ENCODE measurements around the gene CST3. TPM values are rescaled to one million over a fixed set of nuclear protein-coding genes. Genes with fewer than 3 reads are reported as not detected.

The CST3 gene
- total RNA-seq, 1 experiment from 2014 or later, result 158 TPM

GRCh38 chr20:23640671-23641667 lies 3.2 kb upstream of the CST3 start:
- H3K36me3 ChIP-seq (ENCODE audit: control insufficient read depth, insufficient read depth, low read length), result no peaks in the 10 kb centered on the region
- TF ChIP-seq SIN3A (IDR thresholded peaks at IDR 0.05; ENCODE audit: borderline replicate concordance, insufficient read depth, low read depth, low read length), result no peak
- no peak for TF ChIP-seq POLR2AphosphoS5 (IDR thresholded peaks at IDR 0.05; ENCODE audit: low read depth, low read length)
- no peak for TF ChIP-seq TCF7L2 (IDR thresholded peaks at IDR 0.05; ENCODE audit: low read depth, low read length)
- TF ChIP-seq CTCF (IDR thresholded peaks at IDR 0.05), result no peak
- TF ChIP-seq REST (IDR thresholded peaks at IDR 0.05; ENCODE audit: insufficient read depth in 1 of 2, low read depth in 2 of 2, low read length in 1 of 2), result no peak
- no peak for DNase-seq (ENCODE audit: low read depth, low spot score)
- H3K27me3 ChIP-seq (ENCODE audit: control insufficient read depth, insufficient read depth, low read length), result no peaks in the 10 kb centered on the region
- peaks cover 8% of the 10 kb centered on the region for H3K4me1 ChIP-seq (ENCODE audit: control insufficient read depth, insufficient read depth, low read length)
- no peaks in the 10 kb centered on the region for H3K9me3 ChIP-seq (ENCODE audit: control insufficient read depth, insufficient read depth, low read depth, low read length)
- H3K27ac ChIP-seq (ENCODE audit: low read length), result no peak overlapping the region
- ChIA-PET CTCF (no interaction called here), POLR2A (no interaction called here)
- H3K4me3 ChIP-seq (ENCODE audit: low read depth in 2 of 2, low read length in 2 of 2), result no peak overlapping the region
- in situ Hi-C loops (cut with HindIII; ENCODE audit: low pct_unique_long_range_greater_than_20kb, low sequenced_read_pairs) (no loop called here), intact Hi-C loops (cut with micrococcal nuclease; ENCODE audit: unreplicated experiment) (no loop called here)
- BruUV-seq (replicated peaks), result no TSS peak
- ATAC-seq, result no peak

- no TSS peak for BruUV-seq (replicated peaks)
- in situ Hi-C loops (cut with HindIII; ENCODE audit: low pct_unique_long_range_greater_than_20kb, low sequenced_read_pairs), result no loop called here
- Histone ChIP-seq H3K27me3 (ENCODE audit: control insufficient read depth, insufficient read depth, low read length) (no peaks in the 10 kb centered on the region), H3K36me3 (ENCODE audit: control insufficient read depth, insufficient read depth, low read length) (no peaks in the 10 kb centered on the region), H3K9me3 (ENCODE audit: control insufficient read depth, insufficient read depth, low read depth, low read length) (no peaks in the 10 kb centered on the region), H3K4me3 (ENCODE audit: low read depth in 2 of 2, low read length in 2 of 2) (no peak overlapping the region), H3K27ac (ENCODE audit: low read length) (no peak overlapping the region), H3K4me1 (ENCODE audit: control insufficient read depth, insufficient read depth, low read length) (peaks cover 8% of the 10 kb centered on the region)
- ChIA-PET CTCF (no interaction called here), POLR2A (no interaction called here)
- TF ChIP-seq SIN3A (IDR thresholded peaks at IDR 0.05; ENCODE audit: borderline replicate concordance, insufficient read depth, low read depth, low read length) (no peak), TCF7L2 (IDR thresholded peaks at IDR 0.05; ENCODE audit: low read depth, low read length) (no peak), REST (IDR thresholded peaks at IDR 0.05; ENCODE audit: insufficient read depth in 1 of 2, low read depth in 2 of 2, low read length in 1 of 2) (no peak), CTCF (IDR thresholded peaks at IDR 0.05) (no peak)
- no peak for DNase-seq (ENCODE audit: low read depth, low spot score)
- intact Hi-C loops (cut with micrococcal nuclease; ENCODE audit: unreplicated experiment), result no loop called here
- ATAC-seq, result no peak
Observed at GRCh38 chr20:23640018-23640601, 2.4 kb upstream of the CST3 start.
